OCI-LY7 (cell line): ENCODE data around the gene PGAP1. TPM values are rescaled to one million over a fixed set of nuclear protein-coding genes. Genes with fewer than 3 reads are reported as not detected.

Experiments used
- BruUV-seq: library from RNA; stranded (reverse); fragments of 400-500 nt; replicated peaks from 2 replicates; lab custom pipeline; 2021; lab: Mats Ljungman, UMichigan
- CTCF ChIA-PET: fragments of 300-600 bp; sonication (Branson Sonifier 250); formaldehyde crosslinking; loops from one replicate; lab custom pipeline; 2022; ENCODE audit warnings: antibody characterized with exemption; ENCODE audit not compliant: unreplicated experiment; lab: Charles Lee
- POLR2A ChIA-PET: fragments of 300-600 bp; sonication (Branson Sonifier 250); formaldehyde crosslinking; loops from one replicate; lab custom pipeline; 2022; ENCODE audit warnings: antibody characterized with exemption; lab: Charles Lee
- DNase-seq: peaks from one replicate; pipeline ENCODE4 v3.0.0-alpha.2; 2015; ENCODE audit warnings: low spot score
- H2AFZ ChIP-seq: fragments of 200-600 bp; sonication (generic), shearing (Covaris generic); 2 replicates; pipeline ENCODE4 v1.6.1; 2014; ENCODE audit warnings: mild to moderate bottlenecking, antibody characterized with exemption, low read length, moderate library complexity
- H3K27ac ChIP-seq: fragments of 200-600 bp; sonication (generic); 2 replicates; pipeline ENCODE4 v1.5.1; 2014; ENCODE audit warnings: mixed run types, low read depth, mild to moderate bottlenecking, moderate library complexity, low read length, inconsistent platforms; ENCODE audit not compliant: poor library complexity, severe bottlenecking
- H3K36me3 ChIP-seq: fragments of 200-600 bp; sonication (generic); 2 replicates; pipeline ENCODE4 v1.6.1; 2014; ENCODE audit warnings: mild to moderate bottlenecking, antibody characterized with exemption, low read length, moderate library complexity, mixed read lengths; ENCODE audit not compliant: insufficient read depth
- H3K4me1 ChIP-seq: fragments of 200-600 bp; sonication (generic); 2 replicates; pipeline ENCODE4 v1.5.1; 2014; ENCODE audit warnings: mild to moderate bottlenecking, low read length; ENCODE audit not compliant: insufficient read depth, poor library complexity, severe bottlenecking
- H3K4me2 ChIP-seq: fragments of 200-600 bp; sonication (generic); 2 replicates; pipeline ENCODE4 v1.6.1; 2014; ENCODE audit warnings: mild to moderate bottlenecking, low read length
- H3K4me3 ChIP-seq: fragments of 200-600 bp; sonication (generic); 2 replicates; pipeline ENCODE4 v1.5.1; 2014; ENCODE audit warnings: mild to moderate bottlenecking, low read depth, low read length; ENCODE audit not compliant: poor library complexity, severe bottlenecking
- H3K79me2 ChIP-seq: fragments of 200-600 bp; sonication (generic); 2 replicates; pipeline ENCODE4 v1.6.1; 2016; ENCODE audit warnings: low read depth, mild to moderate bottlenecking, low read length, moderate library complexity, mixed read lengths; ENCODE audit not compliant: insufficient read depth
- H3K9me2 ChIP-seq: fragments of 200-600 bp; sonication (generic); 2 replicates; pipeline ENCODE4 v1.6.1; 2016; ENCODE audit warnings: mild to moderate bottlenecking, low read length, mixed read lengths; ENCODE audit not compliant: insufficient read depth
- H3K9me3 ChIP-seq: fragments of 200-600 bp; sonication (generic); 2 replicates; pipeline ENCODE4 v1.6.1; 2014; ENCODE audit warnings: mild to moderate bottlenecking, mixed run types, low read length, mixed read lengths
- H4K20me1 ChIP-seq: fragments of 200-600 bp; sonication (generic); 2 replicates; pipeline ENCODE4 v1.6.1; 2014; ENCODE audit warnings: mild to moderate bottlenecking, antibody characterized with exemption, low read length, moderate library complexity, mixed read lengths; ENCODE audit not compliant: insufficient read depth
- CTCF ChIP-seq: fragments of 200-600 bp; sonication (generic); conservative IDR thresholded peaks from 2 replicates; pipeline ENCODE4 v1.5.1; 2014; ENCODE audit warnings: mild to moderate bottlenecking, antibody characterized with exemption, low read length, moderate library complexity, mixed read lengths
- EZH2phosphoT487 ChIP-seq: fragments of 200-600 bp; sonication (generic); IDR thresholded peaks from 2 replicates; pipeline ENCODE4 v1.6.1; 2018; ENCODE audit warnings: low read depth, borderline replicate concordance, mild to moderate bottlenecking, mixed run types, antibody characterized with exemption, low read length, moderate library complexity, mixed read lengths
- intact Hi-C: fragments of 100-400 bp; cut with micrococcal nuclease; formaldehyde crosslinking; loops from one replicate; pipeline ENCODE4 v1.10.0; 2022; ENCODE audit not compliant: unreplicated experiment
- total RNA-seq, 2 experiments: library from RNA; depleted of rRNA in 1 of 2; stranded (reverse); fragments of >200 nt in 1 of 2; shearing (Covaris generic) in 1 of 2; gene quantifications; 2 replicates each; pipeline ENCODE4 v1.2.3, GENCODE V29; 2014 to 2022

PGAP1 gene
- total RNA-seq, 2 experiments from 2014 or later = 0.54 to 1.9 TPM

- Histone ChIP-seq H3K9me3 (no peaks in the 10 kb centered on the region), H4K20me1 (no peaks in the 10 kb centered on the region), H3K27ac (no peak overlapping the region), H3K79me2 (no peaks in the 10 kb centered on the region), H3K4me3 (no peak overlapping the region), H2AFZ (no peak overlapping the region), H3K4me2 (no peak overlapping the region), H3K9me2 (no peaks in the 10 kb centered on the region), H3K4me1 (no peaks in the 10 kb centered on the region), H3K36me3 (no peaks in the 10 kb centered on the region)
- TF ChIP-seq CTCF = no peak
- no peak for TF ChIP-seq EZH2phosphoT487
- CTCF ChIA-PET = no interaction called here
- no peak for DNase-seq
- intact Hi-C loops = no loop called here
- POLR2A ChIA-PET = no interaction called here
- no TSS peak for BruUV-seq
These were observed 33.3 kb upstream of the PGAP1 start for GRCh38 chr2:196959734-196960338.

GRCh38 chr2:196959281-196959680, 32.8 kb upstream of the PGAP1 start:
- Histone ChIP-seq H3K27ac (no peak overlapping the region), H3K4me1 (no peaks in the 10 kb centered on the region), H3K9me2 (no peaks in the 10 kb centered on the region), H3K4me2 (no peak overlapping the region), H4K20me1 (no peaks in the 10 kb centered on the region), H3K36me3 (no peaks in the 10 kb centered on the region), H3K79me2 (no peaks in the 10 kb centered on the region), H2AFZ (no peak overlapping the region), H3K9me3 (no peaks in the 10 kb centered on the region), H3K4me3 (no peak overlapping the region)
- intact Hi-C loops = no loop called here
- ChIA-PET POLR2A (interaction anchor here (0.7 kb wide), 2 partner anchors 181 to 309 kb away, joined by 3 read pairs; no protein-coding TSS in a partner anchor), CTCF (no interaction called here)
- no TSS peak for BruUV-seq
- DNase-seq = no peak
- TF ChIP-seq EZH2phosphoT487 (no peak), CTCF (no peak)

GRCh38 chr2:196957881-196958525, 31.5 kb upstream of the PGAP1 start:
- Histone ChIP-seq H3K79me2 (no peaks in the 10 kb centered on the region), H2AFZ (no peak overlapping the region), H3K4me3 (no peak overlapping the region), H3K9me3 (no peaks in the 10 kb centered on the region), H3K27ac (no peak overlapping the region), H3K4me1 (no peaks in the 10 kb centered on the region), H3K9me2 (no peaks in the 10 kb centered on the region), H3K4me2 (no peak overlapping the region), H4K20me1 (no peaks in the 10 kb centered on the region), H3K36me3 (no peaks in the 10 kb centered on the region)
- ChIA-PET POLR2A (interaction anchor here (0.6 to 1.0 kb wide), 3 partner anchors 23 to 31 kb away, joined by 3 to 5 read pairs (median 3); no protein-coding TSS in a partner anchor), CTCF (no interaction called here)
- no TSS peak for BruUV-seq
- DNase-seq = no peak
- no peak for TF ChIP-seq EZH2phosphoT487
- TF ChIP-seq CTCF = no peak
- intact Hi-C loops = no loop called here
